ENCODE measurements around the gene FIGN.

DNA sequence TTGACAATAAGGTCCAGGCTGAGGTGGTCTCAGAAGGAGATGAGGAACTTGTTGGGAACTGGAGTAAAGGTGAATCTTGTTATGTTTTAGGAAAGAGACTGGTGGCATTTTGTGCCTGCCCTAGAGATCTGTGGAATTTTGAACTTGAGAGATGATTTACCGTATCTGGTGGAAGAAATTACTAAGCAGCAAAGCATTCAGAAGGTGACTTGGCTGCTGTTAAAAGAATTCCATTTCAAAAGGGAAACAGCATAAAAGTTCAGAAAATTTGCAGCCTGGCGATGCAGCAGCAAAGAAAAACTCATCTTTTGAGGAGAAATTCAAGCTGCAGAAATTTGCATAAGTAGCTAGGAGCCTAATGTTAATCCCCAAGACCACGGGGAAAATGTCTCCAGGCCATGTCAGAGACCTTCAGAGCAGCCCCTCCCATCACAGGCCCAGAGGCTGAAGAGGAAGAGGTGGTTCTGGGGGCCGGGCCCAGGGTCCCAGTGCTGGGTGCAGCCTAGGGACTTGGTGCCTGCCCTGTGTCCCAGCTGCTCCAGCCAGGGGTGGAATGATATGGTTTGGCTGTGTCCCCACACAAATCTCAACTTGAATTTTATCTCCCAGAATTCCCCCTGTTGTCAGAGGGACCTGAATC is 73.5 kb downstream of the FIGN start:
- TF ChIP-seq SUZ12 (IDR thresholded peaks at IDR 0.05; ENCODE audit: extremely low read depth, insufficient read depth, insufficient read length) (no peak), ZNF274 (IDR thresholded peaks at IDR 0.05; ENCODE audit: low read depth, low read length) (no peak)

All from NT2/D1 (cell line).